IPS-20b (cell line): Measurements from ENCODE around the gene CASK.
"Not testable (repeated sequence)": the region's sequence is repeated elsewhere in the genome, so short reads cannot be mapped to it uniquely, and the experiment has no call there.

ENCODE experiments used
- H3K27ac ChIP-seq: one replicate; pipeline ENCODE4 v1.5.1; 2013; ENCODE audit warnings: low read length
- H3K27me3 ChIP-seq: 2 replicates; pipeline ENCODE4 v1.6.1; 2013; ENCODE audit warnings: mild to moderate bottlenecking, low read length, inconsistent platforms; ENCODE audit not compliant: insufficient read depth
- H3K36me3 ChIP-seq: 2 replicates; pipeline ENCODE4 v1.6.1; 2013; ENCODE audit warnings: low read depth, mild to moderate bottlenecking, inconsistent platforms, low read length, moderate library complexity; ENCODE audit not compliant: insufficient read depth
- H3K4me1 ChIP-seq: 2 replicates; pipeline ENCODE4 v1.6.1; 2013; ENCODE audit warnings: mild to moderate bottlenecking, control low read depth, inconsistent platforms, low read length, moderate library complexity; ENCODE audit not compliant: insufficient read depth
- H3K4me3 ChIP-seq: 2 replicates; pipeline ENCODE4 v1.5.1; 2013; ENCODE audit warnings: mild to moderate bottlenecking, low read length, inconsistent platforms
- H3K9ac ChIP-seq: 2 replicates; pipeline ENCODE4 v1.6.1; 2013; ENCODE audit warnings: low read depth, mild to moderate bottlenecking, inconsistent platforms, low read length, moderate library complexity
- H3K9me3 ChIP-seq: 2 replicates; pipeline ENCODE4 v1.6.1; 2013; ENCODE audit warnings: mild to moderate bottlenecking, low read depth, low read length, inconsistent platforms; ENCODE audit not compliant: insufficient read depth

Gene CASK

GRCh38 chrX:41684138-41684537 is 239.2 kb downstream of the CASK start:
- Histone ChIP-seq H3K27me3 (no peaks in the 10 kb centered on the region), H3K27ac (no peak overlapping the region), H3K36me3 (no peaks in the 10 kb centered on the region), H3K9me3 (no peaks in the 10 kb centered on the region), H3K4me3 (no peak overlapping the region), H3K9ac (no peak overlapping the region), H3K4me1 (no peaks in the 10 kb centered on the region)

DNA sequence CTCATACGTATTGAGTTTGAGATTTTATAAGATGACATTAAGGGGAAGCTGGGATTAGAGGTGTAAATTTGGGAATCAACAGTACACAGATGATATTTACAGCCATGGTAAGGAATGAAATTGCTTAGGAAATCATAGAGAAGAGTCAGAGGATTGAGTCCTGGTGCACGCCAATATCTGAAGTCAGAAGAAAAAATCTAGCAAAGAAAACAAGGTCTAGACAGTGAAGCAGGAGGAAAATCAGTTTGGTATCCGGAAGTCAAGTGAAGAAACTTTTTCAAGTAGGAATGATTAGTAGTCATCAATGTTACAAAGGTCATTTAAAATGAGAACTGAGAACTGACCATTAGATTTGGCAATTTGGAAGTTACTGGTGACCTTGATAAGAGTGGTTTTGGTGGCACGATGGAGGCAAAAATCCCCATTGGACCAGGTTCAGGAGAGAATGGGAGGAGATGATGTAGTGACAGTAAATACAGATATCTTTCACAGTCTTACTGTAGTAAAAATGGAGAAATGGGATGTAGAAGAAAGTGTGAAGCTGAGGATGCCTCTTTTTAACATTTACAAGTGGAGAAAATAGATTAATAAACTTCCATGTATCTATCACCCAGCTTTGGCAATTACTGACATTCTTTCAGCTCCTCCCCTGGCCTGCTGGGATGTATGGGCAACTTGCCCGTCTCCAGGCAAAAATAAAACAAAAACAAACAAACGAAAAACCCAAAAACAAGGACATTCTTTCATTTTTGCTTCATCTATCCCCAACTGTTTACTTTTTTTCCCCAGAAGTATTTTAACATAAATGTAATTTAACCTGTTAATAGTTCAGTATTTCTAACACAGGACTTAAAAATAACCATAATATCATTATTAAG is 245.9 kb downstream of the CASK start:
- H3K27me3 ChIP-seq, result no peaks in the 10 kb centered on the region
- H3K36me3 ChIP-seq, result no peaks in the 10 kb centered on the region
- no peak overlapping the region for H3K9ac ChIP-seq
- H3K9me3 ChIP-seq, result no peaks in the 10 kb centered on the region
- H3K27ac ChIP-seq, result no peak overlapping the region
- H3K4me1 ChIP-seq, result no peaks in the 10 kb centered on the region
- no peak overlapping the region for H3K4me3 ChIP-seq

GRCh38 chrX:41676361-41676760 is 247.0 kb downstream of the CASK start:
- not testable (repeated sequence) for H3K9ac ChIP-seq, H3K27me3 ChIP-seq, H3K27ac ChIP-seq, H3K4me1 ChIP-seq, H3K36me3 ChIP-seq, H3K4me3 ChIP-seq, H3K9me3 ChIP-seq

DNA sequence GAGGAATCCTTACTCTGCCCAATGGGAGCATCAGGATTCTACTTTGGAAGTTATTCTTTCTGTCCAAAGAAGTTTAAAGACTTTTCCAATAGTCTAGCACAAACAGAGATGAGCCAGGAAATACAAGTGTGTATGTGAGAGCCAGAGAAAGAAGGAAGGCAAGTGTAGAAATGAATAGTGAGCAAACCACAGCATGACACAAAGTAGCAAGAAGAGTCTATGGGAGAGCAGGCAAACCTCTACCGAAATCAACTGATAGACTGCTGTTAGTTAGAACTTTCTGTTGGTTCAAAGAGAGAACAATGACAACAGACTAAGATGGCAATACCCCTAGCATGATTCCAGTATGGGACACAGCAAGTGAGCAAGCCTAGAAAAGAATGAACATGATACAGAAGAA is 250.7 kb downstream of the CASK start:
- H3K36me3 ChIP-seq, result no peaks in the 10 kb centered on the region
- no peak overlapping the region for H3K9ac ChIP-seq
- H3K4me1 ChIP-seq, result peaks cover 5% of the 10 kb centered on the region; the same call in 1 of the 2 replicates
- no peaks in the 10 kb centered on the region for H3K9me3 ChIP-seq
- no peak overlapping the region for H3K4me3 ChIP-seq
- no peaks in the 10 kb centered on the region for H3K27me3 ChIP-seq
- H3K27ac ChIP-seq, result no peak overlapping the region

DNA sequence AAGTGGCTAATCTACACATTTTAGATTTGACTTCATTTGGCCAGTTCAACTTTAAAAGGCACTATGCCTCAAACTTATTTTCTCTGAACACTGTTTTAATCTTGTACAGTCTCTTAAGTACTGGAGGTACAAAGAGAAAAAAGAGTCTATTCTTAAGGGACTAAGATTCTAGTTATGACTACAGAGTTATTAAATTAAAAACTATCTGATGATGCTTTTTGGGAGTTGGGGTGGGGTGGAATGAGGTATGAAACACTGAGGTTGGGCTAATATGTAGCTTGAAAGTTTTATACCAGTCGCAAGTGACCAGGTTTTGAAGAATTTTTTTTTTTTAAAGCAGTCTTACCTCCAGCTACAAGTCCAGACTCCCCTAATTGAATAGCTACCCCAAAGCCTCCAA is 252.3 kb downstream of the CASK start:
- peaks cover 5% of the 10 kb centered on the region; the same call in 1 of the 2 replicates for H3K4me1 ChIP-seq
- no peak overlapping the region for H3K4me3 ChIP-seq
- H3K36me3 ChIP-seq, result no peaks in the 10 kb centered on the region
- H3K9me3 ChIP-seq, result no peaks in the 10 kb centered on the region
- H3K9ac ChIP-seq, result no peak overlapping the region
- no peaks in the 10 kb centered on the region for H3K27me3 ChIP-seq
- H3K27ac ChIP-seq, result no peak overlapping the region

GRCh38 chrX:41670112-41670511 is 253.2 kb downstream of the CASK start:
- Histone ChIP-seq H3K36me3 (no peaks in the 10 kb centered on the region), H3K27me3 (no peaks in the 10 kb centered on the region), H3K9me3 (no peaks in the 10 kb centered on the region), H3K4me3 (no peak overlapping the region), H3K9ac (no peak overlapping the region), H3K27ac (no peak overlapping the region), H3K4me1 (peaks cover 5% of the 10 kb centered on the region; the same call in 1 of the 2 replicates)

DNA sequence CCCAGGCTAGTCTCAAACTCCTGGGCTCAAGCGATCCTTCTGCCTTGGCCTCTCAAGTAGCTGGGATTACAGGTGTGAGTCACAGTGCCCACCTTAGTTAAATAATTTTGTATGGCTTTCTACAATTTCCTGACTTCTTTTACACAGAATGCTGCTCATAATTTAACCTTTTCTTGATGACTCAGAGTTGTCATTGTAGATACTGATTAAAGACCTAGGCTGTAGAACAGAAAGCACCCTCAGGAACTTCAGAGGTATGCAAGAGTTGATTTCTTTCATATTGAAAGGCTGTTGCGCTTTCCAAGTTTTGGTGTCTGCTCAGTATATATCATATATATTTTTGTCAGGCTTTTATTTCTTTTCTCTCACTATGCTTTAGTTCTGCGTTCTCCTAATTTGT is 255.7 kb downstream of the CASK start:
- no peak overlapping the region for H3K27ac ChIP-seq
- H3K9me3 ChIP-seq, result no peaks in the 10 kb centered on the region
- no peak overlapping the region for H3K9ac ChIP-seq
- H3K4me3 ChIP-seq, result no peak overlapping the region
- H3K27me3 ChIP-seq, result no peaks in the 10 kb centered on the region
- H3K4me1 ChIP-seq, result peaks cover 5% of the 10 kb centered on the region; the same call in 1 of the 2 replicates
- H3K36me3 ChIP-seq, result no peaks in the 10 kb centered on the region

- Histone ChIP-seq H3K4me3 (no peak overlapping the region), H3K9me3 (no peaks in the 10 kb centered on the region), H3K4me1 (no peaks in the 10 kb centered on the region), H3K27me3 (no peaks in the 10 kb centered on the region), H3K27ac (no peak overlapping the region), H3K9ac (no peak overlapping the region), H3K36me3 (no peaks in the 10 kb centered on the region)
Observed at GRCh38 chrX:41666251-41666650, 257.1 kb downstream of the CASK start.

DNA sequence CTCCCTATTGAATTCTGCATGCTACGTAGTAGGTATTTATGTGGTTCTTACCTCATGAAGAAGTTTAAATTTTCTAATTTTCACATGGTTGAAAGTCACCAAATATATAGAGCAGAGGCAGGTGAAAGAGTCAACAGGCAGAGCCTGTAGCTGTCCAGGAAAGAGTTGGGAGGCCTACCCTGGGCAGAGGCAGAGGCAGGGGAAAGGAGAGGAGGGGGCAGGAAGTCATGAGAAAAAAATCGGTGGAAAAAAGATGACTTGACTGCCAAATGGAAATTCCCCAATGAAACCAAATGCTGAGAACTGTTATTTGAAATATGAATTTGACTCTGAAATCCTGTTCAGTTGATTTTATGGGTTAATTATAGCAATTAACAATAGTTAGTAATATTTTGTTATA is 257.7 kb downstream of the CASK start:
- no peak overlapping the region for H3K27ac ChIP-seq
- H3K9me3 ChIP-seq, result no peaks in the 10 kb centered on the region
- no peaks in the 10 kb centered on the region for H3K27me3 ChIP-seq
- H3K4me1 ChIP-seq, result no peaks in the 10 kb centered on the region
- H3K9ac ChIP-seq, result no peak overlapping the region
- H3K4me3 ChIP-seq, result no peak overlapping the region
- H3K36me3 ChIP-seq, result no peaks in the 10 kb centered on the region

DNA sequence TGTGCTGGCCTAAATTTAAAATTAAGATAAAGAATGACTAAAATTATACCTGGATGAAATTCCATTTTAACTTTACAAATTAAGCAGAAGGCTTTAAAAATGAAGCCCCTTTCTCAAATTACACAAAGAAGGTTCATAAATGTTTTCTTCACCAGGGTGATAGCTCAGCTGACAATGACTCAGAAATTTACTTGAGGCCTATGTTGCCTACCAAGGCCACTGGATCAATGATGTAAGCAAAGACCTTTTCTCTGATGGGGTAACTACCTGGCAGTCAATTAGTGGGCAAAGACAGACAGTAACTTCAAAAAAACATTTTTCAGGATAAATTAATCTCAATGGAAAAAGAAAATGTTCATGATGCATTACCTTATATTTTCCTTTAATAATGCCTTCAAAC is 258.4 kb downstream of the CASK start:
- no peaks in the 10 kb centered on the region for H3K9me3 ChIP-seq
- H3K36me3 ChIP-seq, result peaks cover 6% of the 10 kb centered on the region; the same call in 1 of the 2 replicates
- H3K27me3 ChIP-seq, result no peaks in the 10 kb centered on the region
- no peaks in the 10 kb centered on the region for H3K4me1 ChIP-seq
- H3K4me3 ChIP-seq, result no peak overlapping the region
- H3K9ac ChIP-seq, result no peak overlapping the region
- no peak overlapping the region for H3K27ac ChIP-seq

DNA sequence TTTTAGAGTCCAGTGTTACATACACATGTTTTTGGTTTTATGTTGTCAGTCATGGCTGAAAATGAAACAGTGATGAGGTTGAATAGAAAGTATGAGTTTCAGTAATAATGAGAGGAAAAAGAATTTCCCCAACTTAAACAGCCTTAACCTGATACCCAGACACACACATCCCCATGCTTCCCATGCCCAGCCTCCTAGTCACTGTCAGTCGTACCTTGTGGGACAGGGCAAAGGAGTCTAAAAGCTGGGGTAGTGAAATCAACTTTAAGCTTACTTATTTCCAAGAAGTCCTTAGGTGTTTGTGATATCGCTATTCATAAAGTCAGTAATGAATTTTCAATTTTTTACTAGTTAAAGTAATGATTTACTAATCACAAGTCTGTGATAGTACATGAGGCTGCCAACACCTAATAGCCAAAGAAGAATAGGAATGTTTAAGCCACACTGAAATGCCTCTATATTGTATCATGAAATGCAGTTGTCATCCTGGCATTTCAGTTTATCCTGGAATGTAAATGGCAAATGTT is 258.9 kb downstream of the CASK start:
- no peak overlapping the region for H3K9ac ChIP-seq
- H3K36me3 ChIP-seq, result peaks cover 8% of the 10 kb centered on the region; the same call in 1 of the 2 replicates
- no peaks in the 10 kb centered on the region for H3K27me3 ChIP-seq
- no peak overlapping the region for H3K27ac ChIP-seq
- no peak overlapping the region for H3K4me3 ChIP-seq
- H3K4me1 ChIP-seq, result no peaks in the 10 kb centered on the region
- H3K9me3 ChIP-seq, result no peaks in the 10 kb centered on the region

DNA sequence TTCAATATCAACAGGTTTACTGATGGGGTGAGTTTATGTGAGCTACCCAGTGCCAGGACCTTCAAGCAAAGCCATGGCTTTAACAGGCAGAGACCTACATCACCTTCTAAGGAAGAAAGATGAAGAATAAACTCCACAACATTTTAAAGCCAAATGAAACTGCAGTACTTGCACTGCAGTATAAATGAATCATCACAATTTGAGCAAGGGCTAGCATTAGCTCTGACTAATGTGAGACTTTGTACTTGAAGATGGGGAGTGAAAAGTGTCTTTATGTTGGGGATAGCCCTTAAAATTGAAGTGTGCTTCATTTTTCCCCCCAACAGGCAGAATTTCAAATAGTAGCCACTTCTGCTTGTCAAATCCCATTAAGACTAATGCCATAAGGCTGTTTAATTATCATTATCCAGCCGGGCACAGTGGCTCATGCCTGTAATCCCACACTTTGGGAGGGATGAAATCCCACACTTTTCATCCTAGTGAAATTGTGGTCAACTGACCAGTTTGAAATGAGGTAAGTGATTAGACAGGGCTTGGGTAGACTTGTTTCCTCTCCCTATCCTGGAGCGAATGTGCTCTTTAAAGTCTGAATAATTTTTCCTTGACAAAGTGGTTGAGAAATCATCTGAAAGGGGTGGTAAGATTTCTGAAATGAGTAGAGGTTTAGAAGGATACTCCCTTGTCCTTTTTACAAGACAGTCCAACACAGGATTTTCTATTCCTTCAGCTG is 261.8 kb downstream of the CASK start:
- Histone ChIP-seq H3K9ac (no peak overlapping the region), H3K4me3 (no peak overlapping the region), H3K4me1 (no peaks in the 10 kb centered on the region), H3K27me3 (no peaks in the 10 kb centered on the region), H3K36me3 (peaks cover 27% of the 10 kb centered on the region), H3K9me3 (no peaks in the 10 kb centered on the region), H3K27ac (no peak overlapping the region)
